Dermis microvascular lymphatic vessel endothelial cell (primary cell): ENCODE measurements around the gene ACER3. TPM values are rescaled to one million over a fixed set of nuclear protein-coding genes. Genes with fewer than 3 reads are reported as not detected.
"Not testable (repeated sequence)": the region's sequence is repeated elsewhere in the genome, so short reads cannot be mapped to it uniquely, and the experiment has no call there.

Experiments used
- DNase-seq, 2 donors: peaks; one replicate each; pipeline versions ENCODE4 v3.0.0 to v3.0.0-alpha.2; 2010; ENCODE audit warnings: low read depth in 2 of 2
- total RNA-seq: library from RNA; depleted of rRNA; stranded (reverse); fragments of >200 nt; gene quantifications from 2 replicates; pipeline ENCODE4 v1.2.1, GENCODE V29; 2014

Gene ACER3
- total RNA-seq, 1 donor from 2014 or later: 20.0 TPM

DNA sequence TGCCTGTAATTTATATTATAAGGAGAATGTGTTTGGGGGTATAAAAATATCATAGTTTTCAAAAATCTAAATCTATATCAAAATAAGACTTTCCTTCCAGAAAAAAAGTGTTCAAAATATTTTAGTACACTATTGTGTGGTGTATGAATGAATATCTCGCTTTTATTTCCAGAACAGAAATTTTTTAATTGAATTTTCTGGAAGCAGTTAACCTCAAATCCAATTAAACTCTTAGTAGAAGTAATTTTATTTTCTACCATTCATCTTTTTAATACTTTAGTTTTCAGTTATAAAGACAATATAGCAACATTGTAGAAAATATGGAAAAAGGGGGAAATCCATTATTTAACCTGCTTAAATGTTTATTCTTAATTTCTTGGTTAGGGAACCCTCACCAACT is 58.7 kb downstream of the ACER3 start:
- DNase-seq: no peak

DNA sequence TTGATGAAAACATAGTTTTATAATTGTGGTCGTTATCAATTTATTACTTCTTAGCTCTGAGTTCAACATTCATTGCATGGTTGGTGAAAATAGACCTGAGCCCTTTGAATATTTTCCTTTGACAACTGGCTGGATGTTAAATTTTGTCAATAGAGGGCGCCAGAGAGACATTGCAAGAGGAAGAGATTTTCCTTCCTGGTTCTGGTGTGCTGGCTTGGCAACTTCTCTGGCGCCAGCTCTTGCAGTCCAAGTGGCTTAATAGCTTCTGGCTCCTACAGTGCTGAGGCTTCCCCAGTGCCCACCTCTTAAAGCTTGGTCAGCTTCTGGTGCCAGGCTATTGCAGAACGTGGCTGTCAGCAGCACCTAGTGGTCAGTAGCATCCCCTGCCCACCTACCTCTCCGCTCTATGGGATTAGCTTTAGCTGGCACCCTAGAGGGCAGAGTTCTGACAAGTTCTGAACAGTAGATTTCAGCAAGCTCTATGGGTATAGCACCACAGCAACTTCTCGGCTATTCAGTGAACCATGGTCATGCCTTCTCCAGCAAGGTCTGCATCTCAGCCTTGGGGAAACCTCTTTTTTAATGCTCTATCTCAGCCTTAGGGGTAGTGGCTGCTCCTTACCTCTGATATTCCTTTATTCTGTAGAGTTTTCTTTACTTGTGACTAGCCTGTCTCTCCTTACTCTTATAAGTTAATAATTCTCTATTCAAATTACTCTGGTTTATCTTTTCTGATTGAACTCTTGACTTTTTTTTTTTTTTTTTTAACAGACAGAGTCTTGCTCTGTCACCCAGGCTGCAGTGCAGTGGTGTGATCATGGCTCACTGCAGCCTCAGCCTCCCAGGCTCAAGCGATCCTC is 59.4 kb downstream of the ACER3 start:
- peak; percentile 75 to 82 for DNase-seq

DNA sequence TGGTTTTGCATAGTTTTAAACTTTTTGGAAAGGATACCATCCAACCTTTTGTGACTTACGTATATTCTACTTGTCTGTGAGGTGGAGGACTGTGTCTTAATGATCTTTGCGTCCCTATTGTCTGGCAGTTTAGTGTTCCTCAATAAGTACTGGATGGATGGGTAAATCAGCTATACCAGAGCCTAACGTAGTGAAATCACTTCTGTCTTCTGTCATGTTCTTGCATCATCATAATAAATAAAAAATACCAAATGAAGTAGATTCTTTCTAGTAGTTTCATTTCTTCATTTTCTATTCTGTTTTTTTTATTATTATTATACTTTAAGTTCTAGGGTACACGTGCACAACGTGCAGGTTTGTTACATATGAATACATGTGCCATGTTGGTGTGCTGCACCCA is 66.4 kb downstream of the ACER3 start:
- no peak for DNase-seq

DNA sequence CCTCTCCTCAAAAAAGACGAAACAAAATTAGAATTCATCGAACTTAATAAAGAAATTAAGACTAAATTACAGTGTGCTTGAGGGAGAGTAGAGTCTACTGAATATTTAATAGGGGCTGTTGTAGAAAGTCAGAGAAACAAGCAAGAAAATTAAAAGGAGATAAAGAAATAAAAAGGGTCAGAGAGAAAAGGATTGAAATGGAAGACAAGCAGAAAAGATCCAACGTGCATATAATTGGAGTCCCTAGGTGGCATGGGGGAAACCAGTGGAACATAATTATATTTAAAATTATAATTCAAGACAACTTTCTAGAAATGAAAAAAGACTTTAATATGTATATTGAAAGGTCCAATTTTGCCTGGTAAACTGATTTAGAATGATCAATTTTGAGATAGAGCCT is 74.3 kb downstream of the ACER3 start:
- peak; percentile 4 to 17 for DNase-seq

DNA sequence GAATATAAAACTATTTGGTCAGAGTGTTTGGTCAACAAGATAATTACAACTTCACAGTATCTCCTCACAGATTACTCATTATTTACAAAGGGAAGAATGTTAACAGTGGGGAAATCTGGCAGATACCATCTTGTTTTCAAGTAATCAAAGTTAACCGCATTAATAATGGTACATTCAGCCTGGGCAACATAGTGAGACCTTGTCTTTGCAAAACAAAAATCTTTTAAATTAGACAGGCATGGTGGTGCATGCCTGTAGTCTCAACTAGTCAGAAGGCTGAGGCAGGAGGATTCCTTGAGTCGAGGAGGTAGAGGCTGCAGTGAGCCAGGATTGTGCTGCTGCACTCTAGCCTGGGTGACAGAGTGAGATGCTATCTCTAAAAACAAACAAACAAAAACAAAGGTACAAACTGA is 78.5 kb downstream of the ACER3 start:
- no peak for DNase-seq

DNA sequence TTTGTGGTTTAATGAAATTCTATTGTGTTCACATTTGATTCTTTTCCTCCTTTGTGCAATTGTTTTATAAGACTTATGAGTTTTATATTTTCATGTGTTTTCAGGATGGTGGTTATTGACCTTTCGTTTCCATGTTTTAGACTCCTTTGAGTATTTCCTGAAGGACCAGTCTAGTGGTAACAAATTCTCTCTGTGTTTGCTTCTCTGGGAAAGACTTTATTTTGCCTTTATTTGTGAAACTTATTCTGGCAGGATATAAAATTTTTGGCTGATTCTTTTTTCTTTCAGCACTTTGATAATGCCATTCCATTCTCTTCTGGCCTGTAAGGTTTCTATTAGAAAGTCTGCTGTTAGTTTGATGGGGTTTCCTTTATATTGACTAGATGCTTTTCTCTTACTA is 83.5 kb downstream of the ACER3 start:
- DNase-seq: no peak

DNA sequence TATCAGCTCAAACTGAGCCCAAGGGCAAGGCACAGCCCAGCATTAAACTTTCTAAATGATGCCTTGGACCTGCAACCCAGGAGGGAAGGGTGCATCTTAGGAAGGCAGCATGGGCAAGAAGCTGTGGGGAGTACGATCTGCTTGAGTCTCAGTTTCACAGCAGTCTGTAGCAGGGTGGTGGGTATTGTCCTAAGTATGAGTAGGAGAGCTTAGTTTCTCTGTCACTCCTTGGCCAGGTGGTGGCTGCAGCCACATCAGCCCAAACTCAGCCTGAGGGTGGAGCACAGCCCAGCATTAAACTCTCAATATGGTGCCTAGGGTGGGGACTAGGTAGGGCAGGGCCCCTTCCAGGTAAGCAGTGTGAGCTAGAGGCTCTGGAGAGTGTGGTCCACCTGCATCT is 85.5 kb downstream of the ACER3 start:
- no peak for DNase-seq

DNA sequence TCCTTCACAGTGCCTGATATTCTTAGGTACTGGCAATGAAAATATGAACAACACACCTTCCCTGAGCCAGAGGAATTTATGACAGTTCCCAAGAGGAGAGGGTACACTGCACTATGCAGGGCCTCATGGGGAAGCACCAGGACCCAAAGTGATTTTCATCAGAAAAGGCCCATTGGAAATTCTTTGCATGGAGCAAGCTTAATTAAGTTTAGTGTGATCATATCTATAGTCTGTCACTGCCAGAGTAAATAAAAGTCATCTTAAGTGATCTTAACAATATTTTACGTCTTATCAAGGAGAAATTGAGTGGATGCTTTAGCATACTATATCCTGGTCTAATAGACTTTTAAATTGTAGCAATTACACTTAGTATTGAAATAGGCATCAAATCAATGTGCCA is 86.5 kb downstream of the ACER3 start:
- DNase-seq: no peak

DNA sequence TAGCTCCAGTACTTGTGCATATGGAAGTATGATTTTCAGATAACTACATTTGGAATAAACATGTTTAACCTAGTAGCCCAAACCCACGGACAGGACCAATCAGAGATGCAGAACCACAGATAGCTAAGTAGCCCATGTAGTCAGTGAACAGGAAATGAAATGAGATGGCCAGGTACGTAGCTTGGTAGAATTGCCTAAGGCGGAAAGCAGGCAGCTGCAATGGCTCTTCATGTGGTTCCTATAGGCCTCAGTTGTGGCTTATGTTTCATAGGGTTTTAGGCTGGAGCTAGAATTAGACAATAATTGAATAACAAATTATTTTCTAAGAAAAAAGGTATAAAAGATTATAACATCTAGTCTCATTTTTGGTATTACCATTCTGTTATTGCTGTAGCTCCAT is 87.1 kb downstream of the ACER3 start:
- DNase-seq: no peak

DNA sequence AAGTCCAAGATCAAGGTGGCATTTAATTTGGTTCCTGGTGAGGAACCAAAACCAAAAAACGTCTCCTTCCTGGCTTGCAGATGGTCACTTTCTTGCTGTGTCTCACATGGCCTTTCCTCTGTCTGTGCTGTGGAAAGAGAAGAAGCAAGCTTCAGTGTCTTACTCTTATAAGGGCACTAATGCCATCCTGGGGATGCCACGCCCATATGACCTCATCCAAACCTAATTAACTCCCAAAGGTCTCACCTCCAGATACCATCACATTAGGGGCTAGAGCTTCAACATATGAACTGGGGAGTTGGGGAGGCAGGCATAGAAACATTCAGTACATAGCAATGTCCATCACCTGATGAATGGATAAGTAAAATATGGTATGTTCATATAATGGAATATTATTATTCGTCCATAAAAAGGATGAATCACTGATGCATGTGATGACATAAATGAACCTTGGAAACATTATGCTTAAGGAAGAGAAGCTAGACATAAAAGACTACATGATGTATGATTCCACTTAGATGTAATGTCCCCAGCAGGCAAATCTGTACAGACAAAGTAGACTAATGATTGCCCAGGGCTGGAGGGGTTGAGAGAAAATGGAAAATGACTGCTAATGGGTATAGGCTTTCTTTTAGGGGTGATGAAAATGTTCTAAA is 94.9 kb downstream of the ACER3 start:
- no peak for DNase-seq

DNA sequence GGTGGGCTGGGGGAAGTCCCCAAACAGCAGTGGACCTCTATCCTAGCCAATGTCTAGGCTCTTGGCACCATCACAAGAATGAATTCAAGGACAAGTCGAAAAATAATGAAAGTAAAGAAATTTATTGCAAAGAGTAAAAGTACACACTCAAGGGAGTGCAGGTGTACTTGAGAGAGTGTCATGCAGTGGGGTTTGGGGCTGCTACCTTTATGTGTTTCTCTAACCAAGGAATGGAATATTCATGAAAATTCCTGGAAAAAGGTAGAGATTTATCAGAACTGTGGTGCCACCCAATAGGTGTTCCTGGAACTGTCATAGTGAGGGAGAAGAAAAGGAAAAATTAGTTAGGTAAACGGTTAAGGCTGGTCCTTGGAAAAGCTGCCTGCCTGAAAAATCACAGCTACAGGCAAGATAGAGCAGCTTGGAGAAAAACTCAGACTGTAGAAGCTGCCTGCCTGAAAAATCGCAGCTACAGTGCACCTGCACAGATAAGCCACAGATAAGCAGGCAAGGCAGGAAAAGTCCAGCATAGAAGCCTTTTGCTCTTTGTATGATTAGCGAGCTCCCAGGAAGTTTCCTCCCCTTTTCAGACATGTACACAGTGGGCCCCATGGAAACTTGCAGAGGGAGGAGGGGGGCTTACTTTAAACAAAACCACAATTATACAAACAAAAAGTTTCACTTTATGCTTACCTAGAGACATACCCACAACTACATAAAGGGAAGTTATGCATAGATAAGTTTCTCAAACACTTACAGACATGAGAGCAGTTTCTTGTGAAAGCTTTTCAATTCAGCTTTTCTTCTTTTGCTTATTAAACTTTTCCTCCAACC is 102.1 kb downstream of the ACER3 start:
- DNase-seq: no peak

DNA sequence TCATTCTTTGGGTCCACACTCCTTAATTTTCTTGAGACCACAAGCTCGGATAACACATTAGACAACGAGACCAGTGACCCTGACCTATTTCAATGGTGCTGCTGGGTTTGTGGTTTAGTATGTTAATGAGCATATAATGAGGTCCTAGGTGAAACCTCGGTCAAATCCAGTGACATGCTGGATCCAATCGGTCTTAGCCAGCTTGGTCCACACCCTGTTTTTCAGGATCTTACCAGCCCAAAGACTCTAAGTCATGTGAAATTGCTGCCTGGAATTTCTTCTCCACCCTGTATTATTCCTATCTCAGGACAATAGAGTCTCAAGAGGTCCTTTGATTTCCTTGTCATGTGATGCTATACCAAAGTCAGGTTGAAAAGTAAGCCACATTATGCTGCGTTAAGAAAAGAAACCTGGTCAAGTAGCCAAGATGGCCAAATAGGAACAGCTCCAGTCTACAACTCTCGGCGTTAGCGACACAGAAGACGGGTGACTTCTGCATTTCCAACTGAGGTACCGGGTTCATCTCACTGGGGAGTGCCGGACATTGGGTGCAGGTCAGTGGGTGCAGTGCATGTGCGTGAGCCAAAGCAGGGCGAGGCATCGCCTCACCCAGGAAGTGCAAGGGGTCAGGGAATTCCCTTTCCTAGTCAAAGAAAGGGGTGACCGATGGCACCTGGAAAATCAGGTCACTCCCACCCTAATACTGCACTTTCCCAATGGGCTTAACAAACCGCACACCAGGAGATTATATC is 102.9 kb downstream of the ACER3 start:
- DNase-seq: not testable (repeated sequence)

DNA sequence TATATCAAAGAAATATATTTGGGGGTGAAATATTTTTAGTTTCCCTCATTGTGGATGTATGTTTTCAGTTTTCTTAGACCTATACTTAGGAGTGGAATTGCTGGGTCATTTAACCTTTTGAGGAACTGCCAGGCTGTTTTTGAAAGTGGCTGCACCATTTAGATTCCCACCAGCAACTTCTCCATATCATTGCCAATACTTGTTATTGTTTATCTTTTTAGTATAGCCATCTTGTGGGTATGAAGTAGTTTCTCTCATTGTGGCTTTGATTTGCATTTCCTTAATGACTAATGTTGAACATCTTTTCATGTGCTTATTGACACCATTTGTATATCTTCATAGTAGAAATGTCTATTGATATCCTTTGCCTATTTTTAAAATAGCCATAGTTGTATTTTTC is 111.3 kb downstream of the ACER3 start:
- no peak for DNase-seq

DNA sequence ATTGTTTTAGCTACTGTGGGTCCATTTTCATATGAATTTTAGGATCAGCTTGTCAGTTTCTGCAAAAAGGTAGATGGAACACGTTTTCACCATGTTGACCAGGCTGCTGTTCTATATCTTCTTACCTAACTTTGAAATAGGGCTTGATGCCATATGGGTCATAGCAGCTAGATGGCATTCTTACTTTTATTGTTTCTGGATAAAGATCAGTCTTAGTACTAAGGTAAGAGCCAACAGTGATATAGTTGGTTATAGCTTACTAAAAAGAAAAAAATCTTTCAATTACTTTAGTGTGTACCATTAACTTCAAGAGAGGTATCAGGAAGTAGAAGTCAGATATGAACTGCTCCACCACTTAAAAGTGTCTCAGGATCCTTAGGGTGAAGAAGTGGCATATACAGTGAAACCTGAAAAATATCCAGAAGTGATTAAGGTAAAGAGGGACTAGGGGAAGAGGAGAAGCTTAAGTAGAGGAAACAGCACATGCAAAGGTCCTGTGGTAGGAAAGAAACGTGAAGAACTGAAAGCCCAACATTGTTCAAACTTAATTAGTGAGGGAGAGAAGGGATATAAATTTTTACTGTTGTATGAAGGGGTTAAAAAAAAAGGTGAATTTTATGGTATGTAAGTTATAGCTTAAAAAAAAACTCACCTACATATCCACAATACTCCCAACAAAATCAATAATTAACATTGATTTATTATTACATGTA is 113.6 kb downstream of the ACER3 start:
- DNase-seq: no peak

DNA sequence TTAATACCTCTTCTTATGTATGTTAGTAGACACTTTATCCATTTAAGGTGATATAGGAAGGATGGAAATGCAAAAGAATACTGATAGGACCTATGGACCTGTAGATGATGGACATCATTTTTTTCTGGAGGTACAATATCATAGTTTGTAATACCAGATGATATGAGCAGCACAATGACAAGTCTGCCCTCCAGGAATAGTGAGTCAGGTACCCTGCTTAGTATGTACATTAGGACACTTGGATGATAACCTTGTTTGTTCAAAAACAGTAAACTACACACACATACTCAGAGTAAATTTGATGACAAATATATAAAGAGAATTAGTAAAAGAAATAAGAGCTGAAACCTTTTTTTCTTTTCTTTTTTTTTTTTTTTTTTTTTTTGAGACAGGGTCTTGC is 114.8 kb downstream of the ACER3 start:
- DNase-seq: no peak

DNA sequence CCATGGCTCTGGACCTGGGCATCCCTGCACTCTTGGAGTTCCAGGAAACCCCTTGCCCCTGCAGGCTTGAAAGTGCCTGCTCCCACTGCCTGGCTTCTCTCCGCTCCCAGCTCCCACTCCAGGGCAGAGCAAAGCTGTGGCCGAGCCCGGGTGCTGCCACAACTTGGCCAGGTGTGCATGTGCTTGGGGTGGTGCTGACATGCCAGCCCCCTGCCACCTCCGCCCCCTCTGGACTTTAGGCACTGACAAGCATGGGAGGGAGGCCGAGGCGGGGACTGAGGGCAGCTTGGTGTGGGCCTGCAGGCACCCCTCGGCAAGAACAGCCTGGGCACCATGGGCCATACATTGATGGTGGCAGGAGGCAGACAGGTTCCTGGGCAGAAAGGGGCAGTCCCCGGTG is 117.1 kb downstream of the ACER3 start:
- DNase-seq: no peak

DNA sequence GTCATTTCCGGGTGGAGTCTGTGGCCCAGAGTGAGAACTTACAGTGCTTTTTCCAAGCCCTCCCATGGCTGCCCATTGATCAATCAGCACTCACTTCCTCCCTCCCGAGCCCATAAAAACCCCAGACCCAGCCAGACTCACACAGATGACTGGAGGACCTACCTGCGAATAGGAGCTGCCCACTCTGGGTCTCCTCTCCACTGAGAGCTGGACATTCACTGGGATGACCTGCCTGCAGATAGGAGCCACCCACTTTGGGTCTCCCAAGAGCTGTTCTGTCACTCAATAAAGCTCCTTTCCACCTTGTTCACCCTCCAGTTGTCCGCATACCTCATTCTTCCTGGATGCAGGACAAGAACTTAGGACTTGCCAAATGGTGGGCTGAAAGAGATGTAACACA is 117.5 kb downstream of the ACER3 start:
- DNase-seq: no peak

DNA sequence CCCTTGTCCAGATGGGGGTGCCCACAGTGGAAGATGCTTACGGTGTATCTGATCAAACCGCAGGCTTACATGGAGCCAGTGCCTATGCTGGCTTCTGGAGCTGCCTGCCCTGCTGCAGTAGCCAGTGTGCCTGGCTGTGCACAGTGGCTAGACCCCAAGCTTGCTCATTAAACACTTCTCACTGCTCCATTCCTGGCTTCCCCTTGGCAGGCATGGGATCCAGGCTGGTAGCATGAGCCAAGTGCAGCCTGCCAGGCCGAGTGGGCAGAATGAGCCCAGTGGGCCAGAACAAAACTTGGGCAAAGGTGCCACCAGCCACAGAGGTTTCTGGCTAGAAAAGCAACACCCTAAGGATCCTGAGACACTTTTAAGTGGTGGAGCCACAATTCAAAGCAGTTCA is 118.1 kb downstream of the ACER3 start:
- DNase-seq: no peak

DNA sequence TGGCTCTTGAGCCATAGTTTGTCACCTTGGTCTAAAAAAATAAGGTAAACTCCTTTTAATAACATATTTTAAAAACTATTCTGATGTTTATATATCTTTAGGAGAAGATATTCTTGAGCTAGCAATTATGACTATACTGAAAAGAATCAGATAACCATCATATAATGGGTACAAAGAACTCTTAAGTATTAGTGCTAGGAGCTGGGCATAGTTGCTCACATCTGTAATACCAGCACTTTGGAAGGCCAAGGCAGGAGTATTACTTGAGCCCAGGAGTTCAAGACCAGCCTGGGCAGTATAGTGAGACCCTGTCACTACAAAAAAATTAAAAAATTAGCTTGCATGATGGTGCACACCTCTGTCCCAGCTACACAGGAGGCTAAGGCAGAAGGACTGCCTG is 119.5 kb downstream of the ACER3 start:
- no peak for DNase-seq

DNA sequence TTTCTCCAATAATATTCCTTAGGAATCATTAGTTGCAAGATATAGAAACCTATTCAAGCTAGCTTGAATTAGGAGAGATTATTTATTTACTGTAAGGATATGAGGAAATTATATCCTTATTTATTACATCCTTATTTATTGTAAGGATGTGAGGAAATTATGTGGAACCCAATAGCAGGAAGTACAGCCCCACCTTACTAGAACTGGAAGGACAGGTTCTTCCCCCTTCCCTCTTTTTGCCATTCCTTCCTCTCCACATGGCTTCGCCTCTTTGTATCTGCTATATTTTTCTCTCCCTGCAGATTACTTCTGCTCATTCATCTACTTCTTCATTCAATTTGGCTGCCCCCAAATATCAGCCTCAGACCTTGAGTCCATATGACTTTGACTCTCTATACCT is 124.0 kb downstream of the ACER3 start:
- no peak for DNase-seq

DNA sequence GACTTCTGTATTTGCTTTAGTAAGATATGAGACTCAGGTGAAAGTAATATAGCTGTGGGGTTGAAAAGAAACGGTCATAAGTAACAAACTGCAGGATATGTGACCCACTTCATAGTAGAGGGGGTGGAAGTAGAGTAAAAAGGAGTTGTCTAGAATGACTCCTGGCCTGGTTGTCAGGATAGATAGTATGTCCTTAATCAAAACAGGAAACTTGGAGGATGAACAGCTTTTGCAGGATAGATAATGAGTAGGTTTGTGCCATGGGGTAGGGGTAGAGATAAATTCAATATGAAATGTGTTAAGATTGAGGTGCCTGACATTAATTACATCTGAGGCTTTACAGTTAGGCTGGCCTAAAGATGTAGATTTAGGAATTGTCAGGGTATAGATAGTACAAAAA is 126.5 kb downstream of the ACER3 start:
- no peak for DNase-seq
